HEK293T (cell line): ENCODE data around the gene HOXB5.
A peak's percentile ranks its signal among the peaks of the same experiment; 100 is the strongest.

ENCODE experiments used
- CTCF ChIA-PET: fragments of 350-600 bp; formaldehyde crosslinking; extraction: SDS; loops from one replicate; lab custom pipeline; 2021; ENCODE audit warnings: antibody characterized with exemption, inconsistent platforms; lab: Yijun Ruan, JAX
- POLR2A ChIA-PET: fragments of 350-600 bp; formaldehyde crosslinking; extraction: SDS; loops from one replicate; lab custom pipeline; 2020; ENCODE audit warnings: antibody characterized with exemption, inconsistent platforms; lab: Yijun Ruan, JAX
- DNase-seq: peaks from one replicate; pipeline ENCODE4 v3.0.0; 2012; ENCODE audit warnings: mixed read lengths; ENCODE audit errors: extremely low spot score
- ARNT ChIP-seq: fragments of 450-650 bp; IDR thresholded peaks from 2 replicates; pipeline ENCODE4 v1.6.1; 2017; ENCODE audit warnings: mild to moderate bottlenecking
- BHLHE40 ChIP-seq: fragments of 450-650 bp; IDR thresholded peaks from 2 replicates; pipeline ENCODE4 v1.6.1; 2016; ENCODE audit warnings: mild to moderate bottlenecking, moderate library complexity, borderline replicate concordance
- CTBP1 ChIP-seq: fragments of 450-650 bp; IDR thresholded peaks from 2 replicates; pipeline ENCODE4 v1.6.1; 2016; ENCODE audit warnings: borderline replicate concordance
- ELF4 ChIP-seq: fragments of 450-650 bp; IDR thresholded peaks from 2 replicates; pipeline ENCODE4 v1.6.1; 2017; ENCODE audit warnings: antibody characterized with exemption
- FOXA1 ChIP-seq: fragments of 450-650 bp; IDR thresholded peaks from 2 replicates; pipeline ENCODE4 v1.6.1; 2016; ENCODE audit warnings: mild to moderate bottlenecking
- FOXK2 ChIP-seq: fragments of 450-650 bp; IDR thresholded peaks from 2 replicates; pipeline ENCODE4 v1.6.1; 2016; ENCODE audit warnings: mild to moderate bottlenecking
- FOXM1 ChIP-seq: fragments of 450-650 bp; IDR thresholded peaks from 2 replicates; pipeline ENCODE4 v1.6.1; 2017; ENCODE audit warnings: mild to moderate bottlenecking, borderline replicate concordance
- HDGF ChIP-seq: fragments of 450-650 bp; IDR thresholded peaks from 2 replicates; pipeline ENCODE4 v1.6.1; 2017; ENCODE audit warnings: antibody characterized with exemption, borderline replicate concordance
- L3MBTL2 ChIP-seq: fragments of 450-650 bp; conservative IDR thresholded peaks from 2 replicates; pipeline ENCODE4 v1.6.1; 2016; ENCODE audit warnings: mild to moderate bottlenecking
- LEF1 ChIP-seq: fragments of 450-650 bp; IDR thresholded peaks from 2 replicates; pipeline ENCODE4 v1.6.1; 2017; ENCODE audit warnings: mild to moderate bottlenecking, borderline replicate concordance
- NFRKB ChIP-seq: fragments of 450-650 bp; IDR thresholded peaks from 2 replicates; pipeline ENCODE4 v1.6.1; 2016; ENCODE audit warnings: mild to moderate bottlenecking, moderate library complexity
- SP1 ChIP-seq: fragments of 450-650 bp; IDR thresholded peaks from 2 replicates; pipeline ENCODE4 v1.6.1; 2017
- SUZ12 ChIP-seq: fragments of 450-650 bp; IDR thresholded peaks from 2 replicates; pipeline ENCODE4 v1.6.1; 2016; ENCODE audit warnings: mild to moderate bottlenecking
- TARDBP ChIP-seq: fragments of 450-650 bp; IDR thresholded peaks from 2 replicates; pipeline ENCODE4 v1.6.1; 2016
- ZNF384 ChIP-seq: fragments of 450-650 bp; IDR thresholded peaks from 2 replicates; pipeline ENCODE4 v1.6.1; 2016
- TF ChIP-seq, protein P1 (sequence below): fragments of 450-650 bp; IDR thresholded peaks from 2 replicates; pipeline ENCODE4 v1.6.1; 2016

The HOXB5 gene

DNA sequence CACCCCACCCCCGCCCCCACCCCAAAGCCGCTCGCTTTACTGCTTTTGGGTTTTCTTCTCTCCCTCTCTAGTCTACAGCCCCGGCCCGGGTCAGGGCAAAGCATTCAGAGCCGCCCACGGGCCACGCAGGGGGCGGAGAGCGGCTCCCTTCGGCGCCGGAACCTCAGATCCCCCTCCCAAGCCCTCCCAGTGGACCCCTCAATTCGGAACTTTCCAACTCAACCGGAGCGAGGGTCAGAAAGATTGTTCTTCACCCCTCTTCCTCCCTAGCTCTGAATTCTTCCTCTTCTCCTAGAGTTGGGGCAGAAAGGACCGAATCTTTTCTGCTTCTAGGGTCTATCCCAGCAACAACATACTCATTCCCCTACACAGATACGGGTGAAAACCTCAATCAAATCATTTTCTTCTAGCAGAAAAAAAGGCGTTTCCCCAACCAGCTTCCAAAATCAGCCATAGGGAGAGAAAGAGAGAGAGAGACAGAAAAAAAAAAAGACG, 49.7 kb downstream of the HOXB5 start:
- POLR2A ChIA-PET = interaction anchor here (0.7 to 3.5 kb wide), 2 partner anchors 45 to 91 kb away, joined by 3 to 18 read pairs; partner anchors contain the start of gene HOXB3
- no peak for DNase-seq
- CTCF ChIA-PET = interaction anchor here (0.6 to 0.7 kb wide), 2 partner anchors 19 to 681 kb away, joined by 3 read pairs; no protein-coding TSS in a partner anchor
- no peak for TF ChIP-seq ZNF384
- TF ChIP-seq FOXK2 = no peak
- TF ChIP-seq ARNT = no peak
- no peak for TF ChIP-seq LEF1
- TF ChIP-seq SUZ12 = no peak
- no peak for TF ChIP-seq L3MBTL2
- no peak for TF ChIP-seq NFRKB
- TF ChIP-seq HDGF = no peak
- TF ChIP-seq FOXM1 = no peak
- TF ChIP-seq BHLHE40 = no peak
- TF ChIP-seq, protein P1, sequence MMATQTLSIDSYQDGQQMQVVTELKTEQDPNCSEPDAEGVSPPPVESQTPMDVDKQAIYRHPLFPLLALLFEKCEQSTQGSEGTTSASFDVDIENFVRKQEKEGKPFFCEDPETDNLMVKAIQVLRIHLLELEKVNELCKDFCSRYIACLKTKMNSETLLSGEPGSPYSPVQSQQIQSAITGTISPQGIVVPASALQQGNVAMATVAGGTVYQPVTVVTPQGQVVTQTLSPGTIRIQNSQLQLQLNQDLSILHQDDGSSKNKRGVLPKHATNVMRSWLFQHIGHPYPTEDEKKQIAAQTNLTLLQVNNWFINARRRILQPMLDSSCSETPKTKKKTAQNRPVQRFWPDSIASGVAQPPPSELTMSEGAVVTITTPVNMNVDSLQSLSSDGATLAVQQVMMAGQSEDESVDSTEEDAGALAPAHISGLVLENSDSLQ = no peak
- TF ChIP-seq SP1 = no peak
- no peak for TF ChIP-seq FOXA1
- no peak for TF ChIP-seq CTBP1
- no peak for TF ChIP-seq TARDBP
- no peak for TF ChIP-seq ELF4

DNA sequence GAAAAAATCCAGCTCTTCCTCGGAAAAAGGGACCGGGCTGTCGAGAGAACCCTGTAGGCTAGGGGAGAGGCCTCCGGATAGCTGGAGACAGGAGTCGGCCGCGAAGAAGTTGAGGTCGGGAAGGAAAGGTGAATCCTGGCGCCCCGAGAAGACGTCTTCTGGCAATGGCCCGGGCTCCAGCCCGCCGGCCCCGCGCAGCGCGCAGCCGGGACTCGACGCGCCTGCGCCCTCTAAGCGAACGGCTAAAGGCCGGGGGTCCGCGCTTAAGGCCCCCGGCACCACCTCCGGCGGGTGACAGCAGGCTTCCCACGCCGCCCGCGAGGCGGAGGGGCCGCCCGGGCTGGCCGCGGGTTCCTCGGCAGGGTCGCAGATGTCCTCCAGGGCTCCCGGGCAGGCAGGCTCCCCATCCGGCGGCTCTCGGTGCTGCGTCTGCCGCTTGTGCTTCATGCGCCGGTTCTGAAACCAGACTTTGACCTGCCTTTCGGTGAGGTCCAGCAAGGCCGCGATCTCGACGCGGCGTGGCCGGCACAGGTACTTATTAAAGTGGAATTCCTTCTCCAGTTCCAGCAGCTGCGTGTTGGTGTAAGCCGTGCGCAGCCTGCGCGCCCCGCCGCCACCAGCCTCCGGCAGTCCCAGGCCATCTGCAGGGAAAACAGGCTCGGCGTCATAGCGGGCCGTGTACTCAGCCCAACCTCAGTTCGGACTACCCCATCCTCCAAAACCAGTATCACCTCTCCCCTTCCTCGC, 50.3 kb downstream of the HOXB5 start:
- peak; percentile 45 for DNase-seq
- TF ChIP-seq BHLHE40 (no peak), ELF4 (no peak), NFRKB (no peak), LEF1 (no peak; the same call in 1 of the 2 replicates), L3MBTL2 (no peak), CTBP1 (no peak), HDGF (no peak), TARDBP (no peak), FOXA1 (no peak), SUZ12 (no peak), SP1 (no peak), FOXK2 (no peak), ZNF384 (no peak), FOXM1 (no peak), ARNT (no peak)
- TF ChIP-seq, protein P1 = no peak
- ChIA-PET CTCF (interaction anchor here (0.6 to 0.7 kb wide), 2 partner anchors 19 to 680 kb away, joined by 3 read pairs; no protein-coding TSS in a partner anchor), POLR2A (interaction anchor here (0.7 to 3.5 kb wide), 3 partner anchors 10 to 91 kb away, joined by 3 to 18 read pairs (median 6); partner anchors contain the start of gene HOXB3)

DNA sequence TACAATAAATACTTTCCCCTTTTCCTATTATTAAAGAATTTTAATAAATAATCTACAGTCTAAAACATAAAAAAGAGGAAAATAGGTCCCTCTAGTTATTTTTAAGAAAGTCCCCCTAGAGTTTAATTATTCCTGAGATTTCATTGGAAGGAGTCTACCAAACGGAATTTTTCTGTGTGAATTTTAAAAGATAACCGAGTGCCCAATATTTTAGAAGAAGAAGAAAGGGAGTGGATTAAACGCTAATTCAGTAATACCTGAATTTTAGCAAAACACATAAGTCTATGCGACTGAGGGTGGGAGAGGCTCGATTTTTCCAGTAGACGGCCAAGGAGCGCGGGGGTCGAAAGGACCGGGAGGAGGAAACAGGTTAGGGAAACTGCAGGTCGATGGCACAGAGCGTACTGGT, 50.9 kb downstream of the HOXB5 start:
- ChIA-PET CTCF (no interaction called here), POLR2A (interaction anchor here (1.6 to 3.5 kb wide), 2 partner anchors 10 to 46 kb away, joined by 6 to 18 read pairs; partner anchors contain the start of gene HOXB3)
- no peak for DNase-seq
- TF ChIP-seq ELF4 (no peak), L3MBTL2 (no peak), ARNT (no peak), FOXA1 (no peak), NFRKB (no peak), ZNF384 (no peak), HDGF (no peak), SP1 (no peak), LEF1 (no peak), BHLHE40 (no peak)
- TF ChIP-seq, protein P1 = no peak

DNA sequence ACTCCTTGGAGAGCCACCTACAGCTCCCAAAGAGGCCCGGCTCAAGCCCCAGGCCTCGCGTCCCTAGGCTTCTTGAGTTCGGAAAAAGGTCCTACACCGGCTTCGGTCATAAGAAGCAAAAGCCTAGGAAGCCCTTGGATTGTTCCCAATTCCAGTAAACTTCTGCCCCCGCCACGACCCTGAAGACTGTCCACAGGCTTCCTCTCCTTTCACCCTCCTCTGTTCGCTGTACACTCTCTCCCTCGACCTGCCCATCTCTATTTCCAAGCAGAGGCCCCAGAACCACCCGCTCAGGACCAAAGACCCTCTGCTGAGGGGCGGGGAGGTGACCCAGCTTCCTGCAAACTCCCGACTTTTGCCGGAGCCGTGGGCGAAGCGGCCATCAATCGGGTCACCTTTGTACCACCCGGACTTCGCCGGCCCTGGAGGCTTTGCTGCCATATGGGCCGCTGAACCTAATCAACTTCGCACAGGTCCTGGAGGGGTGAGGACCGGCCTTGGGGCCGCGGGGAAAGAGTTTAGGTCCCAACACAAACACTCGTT, 51.4 kb downstream of the HOXB5 start:
- TF ChIP-seq ZNF384 (no peak), BHLHE40 (no peak), ARNT (no peak), CTBP1 (no peak), SP1 (no peak), L3MBTL2 (no peak), TARDBP (no peak), FOXA1 (no peak), LEF1 (no peak), FOXM1 (no peak), HDGF (no peak), FOXK2 (no peak), NFRKB (no peak)
- TF ChIP-seq, protein P1 = no peak
- DNase-seq = no peak
- ChIA-PET CTCF (no interaction called here), POLR2A (interaction anchor here (0.8 to 3.5 kb wide), 6 partner anchors 9 to 50 kb away, joined by 3 to 18 read pairs (median 4); partner anchors contain the start of gene HOXB3)
